ENCODE data around the gene GALNT10.

Gene GALNT10

GRCh38 chr5:154236536-154237375 is 46.2 kb downstream of the GALNT10 start:
- H3K4me3 ChIP-seq (ENCODE audit: low read depth, low read length), result no peak overlapping the region
- TF ChIP-seq, protein P1, sequence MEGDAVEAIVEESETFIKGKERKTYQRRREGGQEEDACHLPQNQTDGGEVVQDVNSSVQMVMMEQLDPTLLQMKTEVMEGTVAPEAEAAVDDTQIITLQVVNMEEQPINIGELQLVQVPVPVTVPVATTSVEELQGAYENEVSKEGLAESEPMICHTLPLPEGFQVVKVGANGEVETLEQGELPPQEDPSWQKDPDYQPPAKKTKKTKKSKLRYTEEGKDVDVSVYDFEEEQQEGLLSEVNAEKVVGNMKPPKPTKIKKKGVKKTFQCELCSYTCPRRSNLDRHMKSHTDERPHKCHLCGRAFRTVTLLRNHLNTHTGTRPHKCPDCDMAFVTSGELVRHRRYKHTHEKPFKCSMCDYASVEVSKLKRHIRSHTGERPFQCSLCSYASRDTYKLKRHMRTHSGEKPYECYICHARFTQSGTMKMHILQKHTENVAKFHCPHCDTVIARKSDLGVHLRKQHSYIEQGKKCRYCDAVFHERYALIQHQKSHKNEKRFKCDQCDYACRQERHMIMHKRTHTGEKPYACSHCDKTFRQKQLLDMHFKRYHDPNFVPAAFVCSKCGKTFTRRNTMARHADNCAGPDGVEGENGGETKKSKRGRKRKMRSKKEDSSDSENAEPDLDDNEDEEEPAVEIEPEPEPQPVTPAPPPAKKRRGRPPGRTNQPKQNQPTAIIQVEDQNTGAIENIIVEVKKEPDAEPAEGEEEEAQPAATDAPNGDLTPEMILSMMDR (IDR thresholded peaks at IDR 0.05; ENCODE audit: borderline replicate concordance, insufficient read depth, low read depth, low read length), result peak; percentile 12; the same call in 1 of the 2 replicates

DNA sequence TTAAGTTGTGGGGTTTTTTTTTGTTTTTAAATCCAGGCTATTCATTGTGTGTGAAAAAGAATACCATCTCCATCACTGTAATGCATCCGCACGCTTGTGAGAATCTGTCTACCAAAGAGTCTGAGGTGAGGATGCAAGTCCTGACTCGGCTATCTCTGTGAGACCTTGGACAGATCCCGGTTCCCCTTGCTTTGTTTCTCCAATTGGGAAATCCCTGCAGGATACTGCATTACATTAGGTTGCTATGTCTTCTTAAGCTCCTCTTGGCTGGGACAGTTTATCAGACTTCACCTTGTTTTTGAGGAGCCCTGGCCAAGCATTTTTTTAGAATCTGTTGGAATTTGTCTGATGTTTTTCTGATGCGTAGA is 46.8 kb downstream of the GALNT10 start:
- TF ChIP-seq, protein P1 (IDR thresholded peaks at IDR 0.05; ENCODE audit: borderline replicate concordance, insufficient read depth, low read depth, low read length), result no peak
- H3K4me3 ChIP-seq (ENCODE audit: low read depth, low read length), result no peak overlapping the region

GRCh38 chr5:154237946-154238345 is 47.4 kb downstream of the GALNT10 start:
- no peak overlapping the region for H3K4me3 ChIP-seq (ENCODE audit: low read depth, low read length)
- TF ChIP-seq, protein P1 (IDR thresholded peaks at IDR 0.05; ENCODE audit: borderline replicate concordance, insufficient read depth, low read depth, low read length), result no peak

- TF ChIP-seq, protein P1 (IDR thresholded peaks at IDR 0.05; ENCODE audit: borderline replicate concordance, insufficient read depth, low read depth, low read length), result no peak
- H3K4me3 ChIP-seq (ENCODE audit: low read depth, low read length), result no peak overlapping the region
Measured at GRCh38 chr5:154238776-154239481, 48.4 kb downstream of the GALNT10 start.

DNA sequence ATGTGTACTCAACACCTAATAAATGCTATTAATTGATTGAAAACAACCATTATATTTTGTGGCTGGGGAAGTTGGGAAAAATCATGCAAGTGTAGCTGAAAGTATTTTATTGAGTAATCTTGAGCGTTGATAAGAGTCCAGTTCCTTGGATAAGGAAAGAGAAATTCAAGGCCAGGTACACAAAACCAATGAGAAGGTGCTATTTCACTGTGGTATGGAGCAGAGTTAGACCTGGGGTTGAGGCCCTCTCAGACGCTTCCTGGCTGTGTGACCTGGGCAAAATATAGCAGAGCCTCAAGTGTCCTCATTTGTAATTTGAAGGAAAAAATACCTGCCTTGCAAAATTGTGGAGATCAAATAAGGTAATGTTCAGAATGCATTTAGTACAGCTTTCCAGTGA is 50.1 kb downstream of the GALNT10 start:
- TF ChIP-seq, protein P1 (IDR thresholded peaks at IDR 0.05; ENCODE audit: borderline replicate concordance, insufficient read depth, low read depth, low read length), result no peak
- H3K4me3 ChIP-seq (ENCODE audit: low read depth, low read length), result no peak overlapping the region

DNA sequence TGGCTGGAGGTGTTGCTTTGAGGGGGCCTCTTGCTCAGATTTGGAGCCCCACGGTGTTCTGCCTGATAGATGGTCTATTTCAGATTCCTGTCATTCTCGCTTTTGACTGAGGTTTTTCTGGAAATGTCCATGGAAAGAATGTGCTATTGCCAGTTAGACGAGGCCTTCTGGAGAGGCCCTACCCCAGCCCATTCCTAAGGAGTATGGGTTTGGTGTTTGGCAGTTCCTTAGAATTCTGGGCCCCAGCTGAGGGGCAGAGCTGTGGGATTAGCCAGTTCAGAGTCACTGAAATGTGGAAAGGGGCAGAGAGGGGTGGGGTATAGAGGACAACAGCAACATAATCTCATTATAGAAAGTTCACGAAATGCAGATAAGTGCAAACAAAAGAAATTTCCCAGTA is 50.5 kb downstream of the GALNT10 start:
- no peak overlapping the region for H3K4me3 ChIP-seq (ENCODE audit: low read depth, low read length)

More for the DNA sequence above, 50.5 kb downstream of the GALNT10 start:
- TF ChIP-seq, protein P1 (IDR thresholded peaks at IDR 0.05; ENCODE audit: borderline replicate concordance, insufficient read depth, low read depth, low read length), result no peak

Data from GM12875 (cell line).